HG03196 (cell line): ENCODE results near the gene REG1B.

ENCODE experiments used
- ATAC-seq: cut with Tn5 transposase; IDR thresholded peaks from one replicate; pipeline ENCODE4 v1.9.1; 2021; ENCODE audit not compliant: unreplicated experiment

The REG1B gene

GRCh38 chr2:79087785-79088364 is at the start of gene REG1B:
REG1B (minus strand) TSS chr2:79087993; CDS start chr2:79087612, 381 bp downstream.
- no peak for ATAC-seq

- no peak for ATAC-seq
These were observed 43.9 kb upstream of the REG1B start for GRCh38 chr2:79131687-79132086.

- no peak for ATAC-seq
These were observed 42.0 kb upstream of the REG1B start for GRCh38 chr2:79129804-79130203.

GRCh38 chr2:79129260-79129659 is 41.5 kb upstream of the REG1B start:
- no peak for ATAC-seq

- no peak for ATAC-seq
These were observed 40.6 kb upstream of the REG1B start for GRCh38 chr2:79128406-79128805.

- ATAC-seq: no peak
These were observed 37.9 kb upstream of the REG1B start for GRCh38 chr2:79125721-79125985.

GRCh38 chr2:79124907-79125720 is 37.3 kb upstream of the REG1B start:
- ATAC-seq: no peak

GRCh38 chr2:79122676-79123075 is 34.9 kb upstream of the REG1B start:
- no peak for ATAC-seq

GRCh38 chr2:79120194-79120713 is 32.5 kb upstream of the REG1B start, which contains the start of gene REG1A:
REG1A (plus strand) TSS chr2:79120488; CDS start chr2:79120862, 374 bp downstream.
- ATAC-seq: no peak

GRCh38 chr2:79116997-79117928 is 29.5 kb upstream of the REG1B start:
- no peak for ATAC-seq

- ATAC-seq: no peak
These were observed 27.2 kb upstream of the REG1B start for GRCh38 chr2:79114797-79115494.

GRCh38 chr2:79112269-79112668 is 24.5 kb upstream of the REG1B start:
- no peak for ATAC-seq

GRCh38 chr2:79105259-79105658 is 17.5 kb upstream of the REG1B start:
- ATAC-seq: no peak

- ATAC-seq: no peak
These were observed 15.4 kb upstream of the REG1B start for GRCh38 chr2:79103214-79103613.

GRCh38 chr2:79101024-79101423 is 13.2 kb upstream of the REG1B start:
- ATAC-seq: no peak

- ATAC-seq: no peak
These were observed 12.5 kb upstream of the REG1B start for GRCh38 chr2:79100285-79100684.

GRCh38 chr2:79099140-79099686 is 11.4 kb upstream of the REG1B start:
- no peak for ATAC-seq

GRCh38 chr2:79097843-79098242 is 10.1 kb upstream of the REG1B start:
- ATAC-seq: no peak

GRCh38 chr2:79090693-79091092 is 2.9 kb upstream of the REG1B start:
- ATAC-seq: no peak

- no peak for ATAC-seq
These were observed 1.5 kb downstream of the REG1B start for GRCh38 chr2:79086255-79086654.

GRCh38 chr2:79085382-79085781 is 2.4 kb downstream of the REG1B start:
- ATAC-seq: no peak
